ENCODE measurements around the gene NEIL1. TPM values are rescaled to one million over a fixed set of nuclear protein-coding genes. Genes with fewer than 3 reads are reported as not detected.

Gene NEIL1
- total and polyA plus RNA-seq, 2 donors (not counting 1 experiment from before 2014, with no cell fraction given), result 103 to 251 TPM

- Histone ChIP-seq H3K36me3 (replicated peaks in 1 of 2; ENCODE audit: control extremely low read depth in 1 of 2, control insufficient read depth in 1 of 2, extremely low read depth in 1 of 2, insufficient read depth in 2 of 2, low read length in 1 of 2) (peaks cover 6 to 87% of the 10 kb centered on the region in 2 experiments), H4K20me1 (ENCODE audit: control insufficient read depth, insufficient read depth, low read length, poor library complexity, severe bottlenecking) (peaks cover 8% of the 10 kb centered on the region), H3K4me2 (replicated peaks; ENCODE audit: low read depth, low read length, poor library complexity, severe bottlenecking) (no peak overlapping the region), H2AFZ (ENCODE audit: insufficient read depth, low read depth, low read length, poor library complexity, severe bottlenecking) (no peak overlapping the region), H3K9ac (ENCODE audit: low read length) (no peak overlapping the region), H3K9me3 (ENCODE audit: control extremely low read depth in 1 of 3, control insufficient read depth in 2 of 3, insufficient read depth in 1 of 3, low read length in 2 of 3) (no peaks in the 10 kb centered on the region), H3K4me3 (ENCODE audit: control extremely low read depth in 1 of 5, extremely low read depth in 1 of 5, insufficient read depth in 1 of 5, low read depth in 2 of 5, low read length in 4 of 5) (no peak overlapping the region), H3K79me2 (ENCODE audit: control insufficient read depth, insufficient read depth, low read length) (peaks cover 18% of the 10 kb centered on the region), H3K4me1 (ENCODE audit: control insufficient read depth in 2 of 2, insufficient read depth in 2 of 2, low read length in 2 of 2) (no peaks in the 10 kb centered on the region), H3K27ac (ENCODE audit: low read length in 2 of 2) (no peak overlapping the region), H3K27me3 (replicated peaks in 1 of 4; ENCODE audit: control extremely low read depth in 1 of 4, control insufficient read depth in 3 of 4, insufficient read depth in 4 of 4, low read length in 3 of 4) (no peaks in the 10 kb centered on the region)
- H3K4me1 Mint-ChIP-seq, result peaks cover 2% of the 10 kb centered on the region
- H3K27me3 Mint-ChIP-seq, result no peaks in the 10 kb centered on the region
- ChIA-PET POLR2A (no interaction called here), CTCF (interaction anchor here (0.9 kb wide), 1 partner anchor 9 kb away, joined by 3 read pairs; no protein-coding TSS in a partner anchor)
- no CpG with 5 or more reads among the region's 2 CpGs for WGBS (ENCODE audit: insufficient coverage)
- no peak overlapping the region for H3K4me3 Mint-ChIP-seq
- no peak for TF ChIP-seq EZH2 (IDR thresholded peaks at IDR 0.05; ENCODE audit: borderline replicate concordance, insufficient read depth, low read depth, low read length, poor library complexity, severe bottlenecking)
- TF ChIP-seq, protein P1, sequence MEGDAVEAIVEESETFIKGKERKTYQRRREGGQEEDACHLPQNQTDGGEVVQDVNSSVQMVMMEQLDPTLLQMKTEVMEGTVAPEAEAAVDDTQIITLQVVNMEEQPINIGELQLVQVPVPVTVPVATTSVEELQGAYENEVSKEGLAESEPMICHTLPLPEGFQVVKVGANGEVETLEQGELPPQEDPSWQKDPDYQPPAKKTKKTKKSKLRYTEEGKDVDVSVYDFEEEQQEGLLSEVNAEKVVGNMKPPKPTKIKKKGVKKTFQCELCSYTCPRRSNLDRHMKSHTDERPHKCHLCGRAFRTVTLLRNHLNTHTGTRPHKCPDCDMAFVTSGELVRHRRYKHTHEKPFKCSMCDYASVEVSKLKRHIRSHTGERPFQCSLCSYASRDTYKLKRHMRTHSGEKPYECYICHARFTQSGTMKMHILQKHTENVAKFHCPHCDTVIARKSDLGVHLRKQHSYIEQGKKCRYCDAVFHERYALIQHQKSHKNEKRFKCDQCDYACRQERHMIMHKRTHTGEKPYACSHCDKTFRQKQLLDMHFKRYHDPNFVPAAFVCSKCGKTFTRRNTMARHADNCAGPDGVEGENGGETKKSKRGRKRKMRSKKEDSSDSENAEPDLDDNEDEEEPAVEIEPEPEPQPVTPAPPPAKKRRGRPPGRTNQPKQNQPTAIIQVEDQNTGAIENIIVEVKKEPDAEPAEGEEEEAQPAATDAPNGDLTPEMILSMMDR (IDR thresholded peaks at IDR 0.05), result no peak
- DNase-seq (no peak), ATAC-seq (ENCODE audit: low read depth) (no peak)
- no peak overlapping the region for H3K27ac Mint-ChIP-seq
- H3K9me3 Mint-ChIP-seq (ENCODE audit: insufficient read depth), result no peaks in the 10 kb centered on the region
- intact Hi-C loops (cut with micrococcal nuclease), result no loop called here
These were observed 50.7 kb downstream of the NEIL1 start for GRCh38 chr15:75397494-75397893.

DNA sequence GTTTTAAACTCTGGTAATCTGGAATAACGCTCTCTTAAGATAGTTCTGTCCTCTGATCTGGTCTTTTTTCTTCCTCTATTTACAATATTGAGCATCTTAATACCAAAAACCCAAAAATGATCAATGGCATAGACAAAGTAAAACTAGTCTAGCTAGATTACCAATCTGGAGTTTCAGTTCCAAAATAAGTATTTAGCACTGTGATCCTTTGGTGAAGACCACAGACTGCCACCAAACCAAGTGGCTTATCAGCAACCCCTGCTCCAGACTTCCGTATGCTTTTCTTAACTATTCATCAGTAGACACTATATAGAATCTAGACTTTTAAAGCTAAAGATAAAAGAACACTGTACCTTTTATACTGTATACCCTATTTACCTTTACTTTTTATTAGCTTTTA, 57.1 kb downstream of the NEIL1 start:
- WGBS (ENCODE audit: insufficient coverage), result 100% methylated on average over 1 of the region's 2 CpGs
- H3K27ac ChIP-seq (ENCODE audit: low read length in 2 of 2), result no peak overlapping the region
- H2AFZ ChIP-seq (ENCODE audit: insufficient read depth, low read depth, low read length, poor library complexity, severe bottlenecking), result no peak overlapping the region
- Mint-ChIP-seq H3K4me1 (no peaks in the 10 kb centered on the region), H3K4me3 (no peak overlapping the region), H3K27me3 (no peaks in the 10 kb centered on the region), H3K9me3 (ENCODE audit: insufficient read depth) (no peaks in the 10 kb centered on the region), H3K27ac (no peak overlapping the region)
- H3K9me3 ChIP-seq (ENCODE audit: control extremely low read depth in 1 of 3, control insufficient read depth in 2 of 3, insufficient read depth in 1 of 3, low read length in 2 of 3), result no peaks in the 10 kb centered on the region
- peaks cover 11% of the 10 kb centered on the region for H4K20me1 ChIP-seq (ENCODE audit: control insufficient read depth, insufficient read depth, low read length, poor library complexity, severe bottlenecking)
- H3K36me3 ChIP-seq (replicated peaks in 1 of 2; ENCODE audit: control extremely low read depth in 1 of 2, control insufficient read depth in 1 of 2, extremely low read depth in 1 of 2, insufficient read depth in 2 of 2, low read length in 1 of 2), result peaks cover 3 to 77% of the 10 kb centered on the region in 2 experiments
- ChIA-PET POLR2A (no interaction called here), CTCF (interaction anchor here (0.8 kb wide), 1 partner anchor 36 kb away, joined by 4 read pairs; the partner anchor contains the start of gene MAN2C1)
- TF ChIP-seq, protein P1 (IDR thresholded peaks at IDR 0.05), result no peak
- no peak for TF ChIP-seq EZH2 (IDR thresholded peaks at IDR 0.05; ENCODE audit: borderline replicate concordance, insufficient read depth, low read depth, low read length, poor library complexity, severe bottlenecking)
- H3K4me3 ChIP-seq (ENCODE audit: control extremely low read depth in 1 of 5, extremely low read depth in 1 of 5, insufficient read depth in 1 of 5, low read depth in 2 of 5, low read length in 4 of 5), result no peak overlapping the region
- DNase-seq, result no peak
- H3K9ac ChIP-seq (ENCODE audit: low read length), result no peak overlapping the region
- no peaks in the 10 kb centered on the region for H3K4me1 ChIP-seq (ENCODE audit: control insufficient read depth in 2 of 2, insufficient read depth in 2 of 2, low read length in 2 of 2)
- no peak for ATAC-seq (ENCODE audit: low read depth)
- intact Hi-C loops (cut with micrococcal nuclease), result no loop called here
- no peak overlapping the region for H3K4me2 ChIP-seq (replicated peaks; ENCODE audit: low read depth, low read length, poor library complexity, severe bottlenecking)
- H3K79me2 ChIP-seq (ENCODE audit: control insufficient read depth, insufficient read depth, low read length), result peaks cover 24% of the 10 kb centered on the region
- no peaks in the 10 kb centered on the region for H3K27me3 ChIP-seq (replicated peaks in 1 of 4; ENCODE audit: control extremely low read depth in 1 of 4, control insufficient read depth in 3 of 4, insufficient read depth in 4 of 4, low read length in 3 of 4)

Other genes with a start within 250 kb of the NEIL1 start
- gene C15orf39, start 145.2 kb upstream of the NEIL1 start, total RNA-seq, result 72.1 and 72.7 TPM in 2 replicates
- 12.4 and 15.1 TPM in 2 replicates for gene C15orf39, start 145.2 kb upstream of the NEIL1 start, polyA plus RNA-seq
- gene GOLGA6C, start 88.7 kb upstream of the NEIL1 start, total RNA-seq, result not detected in 2 replicates
- gene GOLGA6C, start 88.7 kb upstream of the NEIL1 start, polyA plus RNA-seq, result not detected in 2 replicates
- gene GOLGA6D, start 64.2 kb upstream of the NEIL1 start, total RNA-seq, result not detected in 2 replicates
- gene GOLGA6D, start 64.2 kb upstream of the NEIL1 start, polyA plus RNA-seq, result 0.04 TPM in 1 of 2 replicates, not detected in the other
- gene COMMD4, start 11.0 kb upstream of the NEIL1 start, total RNA-seq, result 54.2 and 63.5 TPM in 2 replicates
- 57.9 and 58.0 TPM in 2 replicates for gene COMMD4, start 11.0 kb upstream of the NEIL1 start, polyA plus RNA-seq
- 227 and 229 TPM in 2 replicates for gene MAN2C1, start 21.6 kb downstream of the NEIL1 start, total RNA-seq
- gene MAN2C1, start 21.6 kb downstream of the NEIL1 start, polyA plus RNA-seq, result 186 and 306 TPM in 2 replicates
- gene SIN3A, start 104.7 kb downstream of the NEIL1 start, total RNA-seq, result 153 and 161 TPM in 2 replicates
- 32.0 and 47.9 TPM in 2 replicates for gene SIN3A, start 104.7 kb downstream of the NEIL1 start, polyA plus RNA-seq
- 15.5 and 19.9 TPM in 2 replicates for gene PTPN9, start 232.3 kb downstream of the NEIL1 start, total RNA-seq
- gene PTPN9, start 232.3 kb downstream of the NEIL1 start, polyA plus RNA-seq, result 8.3 and 11.8 TPM in 2 replicates